HepG2 (cell line): Measurements from ENCODE around the gene BTK. TPM values are rescaled to one million over a fixed set of nuclear protein-coding genes. Genes with fewer than 3 reads are reported as not detected.
A peak's percentile ranks its signal among the peaks of the same experiment; 100 is the strongest.

Experiments
- ATAC-seq: fragments of 200-7000 bp; cut with Tn5 transposase; 3 replicates; pipeline ENCODE4 v1.9.1; 2020; ENCODE audit warnings: mild to moderate bottlenecking, moderate library complexity
- BruUV-seq: library from RNA; stranded (reverse); fragments of 400-500 nt; replicated peaks from 2 replicates; lab custom pipeline; 2021; lab: Mats Ljungman, UMichigan
- CTCF ChIA-PET: fragments of 300-600 bp; formaldehyde crosslinking; extraction: SDS; loops from one replicate; lab custom pipeline; 2021; ENCODE audit warnings: low total read pairs, inconsistent platforms, low intra/inter-chr PET ratio; lab: Yijun Ruan, JAX
- POLR2A ChIA-PET: fragments of 350-600 bp; sonication (Branson Sonifier 250); formaldehyde crosslinking; loops from one replicate; lab custom pipeline; 2020; ENCODE audit warnings: antibody characterized with exemption, inconsistent platforms; lab: Yijun Ruan, JAX
- DNase-seq: peaks from one replicate; pipeline ENCODE4 v3.0.0-alpha.2; 2015; ENCODE audit warnings: low spot score
- FAIRE-seq: peaks from 3 replicates; lab custom pipeline; 2011; peaks lifted over from hg19 to GRCh38; lab: Jason Lieb, UNC
- H2AFZ ChIP-seq: one replicate; pipeline ENCODE4 v1.6.1; 2011; ENCODE audit warnings: low read length, inconsistent platforms
- H3K27ac ChIP-seq: fragments of 300-600 bp; 3 replicates; pipeline ENCODE4 v1.8.0; 2011; ENCODE audit warnings: mixed run types, mild to moderate bottlenecking, mixed read lengths, low read length, inconsistent platforms; ENCODE audit not compliant: insufficient read depth; ENCODE audit errors: extremely low read length
- H3K27me3 ChIP-seq, 2 experiments: fragments of 200-600 bp in 1 of 2; 2 replicates in 1 of 2; 3 replicates in 1 of 2; pipeline versions ENCODE4 v1.6.0 to v1.8.0; 2011; ENCODE audit warnings: low read length in 2 of 2, mild to moderate bottlenecking in 2 of 2, moderate library complexity in 2 of 2, inconsistent platforms in 1 of 2; ENCODE audit not compliant: insufficient read depth in 2 of 2, control insufficient read depth in 1 of 2
- H3K36me3 ChIP-seq, 2 experiments: fragments of 200-600 bp in 1 of 2; replicated peaks in 1 of 2; 2 replicates in 1 of 2; 3 replicates in 1 of 2; pipeline versions ENCODE4 v1.5.1 to v1.8.0; 2011; ENCODE audit warnings: low read length in 2 of 2, inconsistent platforms in 1 of 2; ENCODE audit not compliant: insufficient read depth in 2 of 2, control insufficient read depth in 1 of 2
- H3K4me1 ChIP-seq: 2 replicates; pipeline ENCODE4 v1.5.1; 2012; ENCODE audit warnings: low read length, inconsistent platforms; ENCODE audit not compliant: insufficient read depth
- H3K4me2 ChIP-seq: 2 replicates; pipeline ENCODE4 v1.6.0; 2011; ENCODE audit warnings: low read depth, low read length, inconsistent platforms
- H3K4me3 ChIP-seq, 3 experiments: fragments of 200-600 bp in 1 of 3; sonication (generic), shearing (Covaris generic) in 1 of 3; replicated peaks in 1 of 3; 2 replicates each; pipeline ENCODE4 v1.5.1; 2011 to 2016; ENCODE audit warnings: low read length in 3 of 3, inconsistent platforms in 2 of 3, low read depth in 2 of 3, mild to moderate bottlenecking in 2 of 3, control low read depth in 1 of 3, mixed read lengths in 1 of 3; ENCODE audit not compliant: insufficient read depth in 1 of 3
- H3K79me2 ChIP-seq: one replicate; pipeline ENCODE4 v1.6.1; 2011; ENCODE audit warnings: low read length, inconsistent platforms; ENCODE audit not compliant: insufficient read depth
- H3K9ac ChIP-seq: 2 replicates; pipeline ENCODE4 v1.6.0; 2011; ENCODE audit warnings: mild to moderate bottlenecking, low read depth, low read length, inconsistent platforms; ENCODE audit not compliant: insufficient read depth
- H3K9me3 ChIP-seq: 2 replicates; pipeline ENCODE4 v1.5.1; 2012; ENCODE audit warnings: mild to moderate bottlenecking, low read length
- H4K20me1 ChIP-seq: 2 replicates; pipeline ENCODE4 v1.6.0; 2011; ENCODE audit warnings: inconsistent platforms, mild to moderate bottlenecking, low read length, moderate library complexity; ENCODE audit not compliant: insufficient read depth
- MAFF ChIP-seq: IDR thresholded peaks from 2 replicates; pipeline ENCODE4 v1.6.1; 2011; ENCODE audit warnings: low read depth, low read length, improper control_type of control experiment
- MAFK ChIP-seq, 2 experiments: IDR thresholded peaks in 1 of 2; conservative IDR thresholded peaks in 1 of 2; 2 replicates each; pipeline ENCODE4 v1.6.1; 2011; ENCODE audit warnings: improper control_type of control experiment in 2 of 2, low read length in 2 of 2
- MYC ChIP-seq: sonication (generic); formaldehyde crosslinking; IDR thresholded peaks from 2 replicates; pipeline ENCODE4 v1.9.0; 2021; ENCODE audit warnings: missing genetic modification reagents, borderline replicate concordance
- POLR2G ChIP-seq: fragments of 200-400 bp; formaldehyde crosslinking; IDR thresholded peaks from 2 replicates; pipeline ENCODE4 v1.6.1; 2018; ENCODE audit warnings: mild to moderate bottlenecking, low read depth, low read length, moderate library complexity
- RBFOX2 ChIP-seq: fragments of 200-400 bp; formaldehyde crosslinking; IDR thresholded peaks from 2 replicates; pipeline ENCODE4 v1.6.1; 2017; ENCODE audit warnings: low read depth, mild to moderate bottlenecking, low read length
- SKI ChIP-seq: fragments of 450-650 bp; IDR thresholded peaks from one replicate; pipeline ENCODE4 v1.6.1; 2018; ENCODE audit warnings: mild to moderate bottlenecking; ENCODE audit not compliant: partially characterized antibody
- ZMYM3 ChIP-seq: sonication (generic); formaldehyde crosslinking; IDR thresholded peaks from 2 replicates; pipeline ENCODE4 v1.5.1; 2020; ENCODE audit warnings: mild to moderate bottlenecking, missing genetic modification reagents
- ZSCAN22 ChIP-seq: sonication (generic); formaldehyde crosslinking; IDR thresholded peaks from 2 replicates; pipeline ENCODE4 v1.4.0; 2020; ENCODE audit warnings: mild to moderate bottlenecking, missing genetic modification reagents
- WGBS: methylation state at CpG from one replicate; pipeline ENCODE4 v1.1.6; 2017; ENCODE audit warnings: low lambda C conversion rate; 5-methylcytosine and 5-hydroxymethylcytosine counted together
- in situ Hi-C: cut with HindIII; loops from 2 replicates; pipeline ENCODE4 v1.10.0; 2017; ENCODE audit warnings: low pct_unique_long_range_greater_than_20kb; ENCODE audit not compliant: extremely low pct_ligation_motif_present
- intact Hi-C: fragments of 100-400 bp; cut with micrococcal nuclease; formaldehyde crosslinking; loops from one replicate; pipeline ENCODE4 v1.10.0; 2022; ENCODE audit not compliant: unreplicated experiment
- polyA plus RNA-seq, 8 experiments: library from polyadenylated mRNA; depleted of rRNA in 3 of 8; stranded (reverse) in 7 of 8; unstranded in 1 of 8; fragments of >200 nt; fragmentation: Illumina TruSeq in 4 of 8; extraction: Trizol in 4 of 8; gene quantifications; 2 replicates each; pipeline versions ENCODE4 v1.2.1 to v1.2.3, GENCODE V29; 2011 to 2016; ENCODE audit warnings: low read depth in 4 of 8, missing spikeins in 1 of 8, mixed read lengths in 1 of 8; ENCODE audit not compliant: insufficient read depth in 1 of 8
- total RNA-seq, 5 experiments: library from RNA; depleted of rRNA; stranded (reverse); fragments of >200 nt; fragmentation: Illumina TruSeq; extraction: Trizol; gene quantifications; 2 replicates each; pipeline ENCODE4 v1.2.3, GENCODE V29; 2016; ENCODE audit warnings: low read depth in 1 of 5
- TF ChIP-seq, protein P1 (sequence below): sonication (generic); formaldehyde crosslinking; IDR thresholded peaks from 2 replicates; pipeline ENCODE4 v1.4.0; 2020; ENCODE audit warnings: missing genetic modification reagents

Gene BTK
- total and polyA plus RNA-seq, 2 of the 13 experiments (the other 11 are each of a cell fraction or from before 2014, with no cell fraction given): not detected

DNA sequence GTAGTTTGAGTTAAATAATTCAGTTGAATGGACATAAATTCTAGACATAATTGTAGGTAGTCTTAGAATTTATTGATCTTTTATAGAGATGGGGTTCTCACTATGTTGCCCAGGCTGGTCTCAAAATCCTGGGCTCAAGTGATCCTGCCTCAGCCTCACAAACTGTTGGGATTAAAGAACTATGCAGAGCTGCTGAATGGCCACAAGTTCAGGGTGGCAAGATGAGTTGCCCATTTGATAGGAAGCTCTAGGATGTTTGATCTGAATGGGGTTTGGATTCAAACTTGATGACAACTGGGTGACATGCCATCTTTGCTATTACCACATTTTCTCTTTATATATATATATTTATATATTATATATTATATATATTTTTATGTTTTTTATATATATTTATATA is 8.4 kb upstream of the BTK start:
- intact Hi-C loops: loop anchor here (5.0 kb wide), 1 partner anchor 47 kb away; the partner anchor contains the start of gene TIMM8A
- POLR2A ChIA-PET: no interaction called here
- no peak overlapping the region for H3K4me3 ChIP-seq

DNA sequence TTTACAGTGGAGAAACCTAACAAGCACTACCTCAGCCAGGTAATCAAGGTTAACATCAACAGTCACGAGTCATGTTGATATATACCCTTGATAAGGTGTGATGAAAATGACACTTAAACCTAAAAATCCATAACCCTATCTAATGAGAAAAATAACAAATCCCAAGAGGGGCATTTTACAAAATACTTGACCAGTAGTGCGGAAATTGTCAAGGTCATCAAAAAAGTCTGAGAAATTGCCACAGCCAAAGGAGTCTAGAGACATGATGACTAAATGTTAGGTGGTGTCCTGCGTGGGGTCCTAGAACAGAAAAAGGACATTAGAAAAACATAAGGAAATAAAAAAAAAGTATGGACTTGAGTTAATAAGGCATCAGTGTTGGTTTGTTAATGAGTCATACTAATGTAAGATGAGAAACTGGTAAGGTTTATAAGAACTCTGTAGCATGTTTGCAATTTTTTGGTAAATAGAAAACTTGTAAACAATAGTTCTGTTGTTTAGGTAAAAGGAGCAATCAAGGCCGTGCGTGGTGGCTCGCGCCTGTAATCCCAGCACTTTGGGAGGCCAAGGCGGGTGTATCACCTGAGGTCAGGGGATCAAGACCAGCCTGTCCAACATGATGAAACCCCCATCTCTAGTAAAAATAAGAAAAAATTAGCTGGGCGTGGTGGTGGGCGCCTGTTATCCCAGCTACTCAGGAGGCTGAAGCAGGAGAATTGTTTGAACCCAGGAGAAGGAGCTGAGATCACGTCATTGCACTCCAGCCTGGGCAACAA is 7.7 kb upstream of the BTK start:
- DNase-seq: no peak
- H4K20me1 ChIP-seq: no peaks in the 10 kb centered on the region
- no peak for FAIRE-seq
- no TSS peak for BruUV-seq
- TF ChIP-seq MAFK (conservative IDR thresholded peaks at IDR 0.05 in 1 of 2, IDR thresholded peaks at IDR 0.05 in 1 of 2; ENCODE audit: low read length in 2 of 2) (peak; percentile 68 to 74), ZMYM3 (CRISPR knock-in tag) (no peak), ZSCAN22 (CRISPR knock-in tag) (no peak), SKI (no peak), MAFF (peak; percentile 67), RBFOX2 (peak; percentile 40; the same call in 1 of the 2 replicates), POLR2G (peak; percentile 41; the same call in 1 of the 2 replicates)
- TF ChIP-seq, protein P1, sequence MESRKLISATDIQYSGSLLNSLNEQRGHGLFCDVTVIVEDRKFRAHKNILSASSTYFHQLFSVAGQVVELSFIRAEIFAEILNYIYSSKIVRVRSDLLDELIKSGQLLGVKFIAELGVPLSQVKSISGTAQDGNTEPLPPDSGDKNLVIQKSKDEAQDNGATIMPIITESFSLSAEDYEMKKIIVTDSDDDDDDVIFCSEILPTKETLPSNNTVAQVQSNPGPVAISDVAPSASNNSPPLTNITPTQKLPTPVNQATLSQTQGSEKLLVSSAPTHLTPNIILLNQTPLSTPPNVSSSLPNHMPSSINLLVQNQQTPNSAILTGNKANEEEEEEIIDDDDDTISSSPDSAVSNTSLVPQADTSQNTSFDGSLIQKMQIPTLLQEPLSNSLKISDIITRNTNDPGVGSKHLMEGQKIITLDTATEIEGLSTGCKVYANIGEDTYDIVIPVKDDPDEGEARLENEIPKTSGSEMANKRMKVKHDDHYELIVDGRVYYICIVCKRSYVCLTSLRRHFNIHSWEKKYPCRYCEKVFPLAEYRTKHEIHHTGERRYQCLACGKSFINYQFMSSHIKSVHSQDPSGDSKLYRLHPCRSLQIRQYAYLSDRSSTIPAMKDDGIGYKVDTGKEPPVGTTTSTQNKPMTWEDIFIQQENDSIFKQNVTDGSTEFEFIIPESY: 0 out of 2 replicates have a peak, but pooled peaks have one; percentile 22
- H3K9ac ChIP-seq: no peak overlapping the region
- peaks cover 23% of the 10 kb centered on the region for H3K4me1 ChIP-seq
- H3K79me2 ChIP-seq: peaks cover 18% of the 10 kb centered on the region
- no peak overlapping the region for H3K4me2 ChIP-seq
- H3K9me3 ChIP-seq: no peaks in the 10 kb centered on the region
- 94% methylated on average over 11 of the region's 11 CpGs for WGBS
- ATAC-seq: no peak
- in situ Hi-C loops (no loop called here), intact Hi-C loops (loop anchor here (5.0 kb wide), 1 partner anchor 46 kb away; the partner anchor contains the start of gene TIMM8A)
- H2AFZ ChIP-seq: no peak overlapping the region
- H3K4me3 ChIP-seq: no peak overlapping the region
- no peaks in the 10 kb centered on the region; a peak in 1 of 5 replicates for H3K27me3 ChIP-seq
- CTCF ChIA-PET: no interaction called here
- POLR2A ChIA-PET: interaction anchor here (1.3 kb wide), 1 partner anchor 45 kb away, joined by 4 read pairs; the partner anchor contains the start of gene TIMM8A
- H3K36me3 ChIP-seq: peaks cover 0 to 4% of the 10 kb centered on the region in 2 experiments; a peak in 2 of 5 replicates
- no peak overlapping the region for H3K27ac ChIP-seq

More for the DNA sequence above, 8.4 kb upstream of the BTK start:
- H3K36me3 ChIP-seq: peaks cover 0 to 4% of the 10 kb centered on the region in 2 experiments; a peak in 2 of 5 replicates
- in situ Hi-C loops: no loop called here
- FAIRE-seq (no peak), DNase-seq (no peak), ATAC-seq (no peak)
- no TSS peak for BruUV-seq
- H3K9ac ChIP-seq: no peak overlapping the region
- peaks cover 18% of the 10 kb centered on the region for H3K79me2 ChIP-seq
- H3K4me2 ChIP-seq: no peak overlapping the region
- no peak overlapping the region for H2AFZ ChIP-seq
- H3K9me3 ChIP-seq: no peaks in the 10 kb centered on the region
- H3K27ac ChIP-seq: no peak overlapping the region
- H4K20me1 ChIP-seq: no peaks in the 10 kb centered on the region
- TF ChIP-seq MYC: no peak
- TF ChIP-seq POLR2G: 0 out of 2 replicates have a peak, but pooled peaks have one; percentile 11
- CTCF ChIA-PET: no interaction called here
- peaks cover 23% of the 10 kb centered on the region for H3K4me1 ChIP-seq
- no peaks in the 10 kb centered on the region; a peak in 1 of 5 replicates for H3K27me3 ChIP-seq
